PC-3 (cell line): ENCODE measurements around the gene CFAP299. TPM values are rescaled to one million over a fixed set of nuclear protein-coding genes. Genes with fewer than 3 reads are reported as not detected.

ENCODE experiments used
- ATAC-seq: fragments of 200-7000 bp; cut with Tn5 transposase; 2 replicates; pipeline ENCODE4 v1.9.1; 2020; ENCODE audit warnings: mild to moderate bottlenecking, moderate library complexity
- BruUV-seq: library from RNA; stranded (reverse); fragments of 400-500 nt; replicated peaks from 2 replicates; lab custom pipeline; 2021; lab: Mats Ljungman, UMichigan
- CTCF ChIA-PET: fragments of 300-600 bp; sonication (Branson Sonifier 250); formaldehyde crosslinking; loops from one replicate; lab custom pipeline; 2022; ENCODE audit warnings: antibody characterized with exemption; lab: Charles Lee
- POLR2A ChIA-PET: fragments of 300-600 bp; sonication (Branson Sonifier 250); formaldehyde crosslinking; loops from one replicate; lab custom pipeline; 2022; ENCODE audit warnings: antibody characterized with exemption; ENCODE audit not compliant: unreplicated experiment; lab: Charles Lee
- DNase-seq: peaks from one replicate; pipeline ENCODE4 v3.0.0-alpha.2; 2015
- H2AFZ ChIP-seq: fragments of 300-600 bp; sonication (generic); 2 replicates; pipeline ENCODE4 v1.6.0; 2016; ENCODE audit warnings: antibody characterized with exemption, low read length
- H3F3A ChIP-seq: fragments of 300-600 bp; sonication (generic); one replicate; pipeline ENCODE4 v1.6.0; 2017; ENCODE audit warnings: antibody characterized with exemption, low read length, control low read depth, mild to moderate bottlenecking; ENCODE audit not compliant: unreplicated experiment
- H3K27ac ChIP-seq: fragments of 300-600 bp; sonication (generic); 2 replicates; pipeline ENCODE4 v1.5.1; 2016; ENCODE audit warnings: mild to moderate bottlenecking, low read length
- H3K27me3 ChIP-seq: fragments of 300-600 bp; sonication (generic); 2 replicates; pipeline ENCODE4 v1.6.1; 2016; ENCODE audit warnings: low read length, mixed read lengths
- H3K36me3 ChIP-seq: fragments of 300-600 bp; sonication (generic); 2 replicates; pipeline ENCODE4 v1.6.1; 2016; ENCODE audit warnings: low read depth, mixed run types, low read length, mixed read lengths
- H3K4me1 ChIP-seq: fragments of 300-600 bp; sonication (generic); 2 replicates; pipeline ENCODE4 v1.5.1; 2016; ENCODE audit warnings: low read length; ENCODE audit not compliant: insufficient read depth
- H3K4me2 ChIP-seq: fragments of 300-600 bp; sonication (generic); 2 replicates; pipeline ENCODE4 v1.6.0; 2016; ENCODE audit warnings: low read length
- H3K4me3 ChIP-seq: fragments of 300-600 bp; sonication (generic); 2 replicates; pipeline ENCODE4 v1.5.1; 2016; ENCODE audit warnings: mild to moderate bottlenecking, low read length, mixed read lengths
- H3K79me2 ChIP-seq: fragments of 300-600 bp; sonication (generic); 2 replicates; pipeline ENCODE4 v1.6.1; 2017; ENCODE audit warnings: low read length, mixed read lengths
- H3K9ac ChIP-seq: fragments of 300-600 bp; sonication (generic); 2 replicates; pipeline ENCODE4 v1.6.0; 2016; ENCODE audit warnings: mild to moderate bottlenecking, low read length
- H3K9me2 ChIP-seq: fragments of 300-600 bp; sonication (generic); replicated peaks from 2 replicates; pipeline ENCODE4 v1.6.1; 2016; ENCODE audit warnings: mixed run types, low read length, mixed read lengths
- H3K9me3 ChIP-seq: fragments of 300-600 bp; sonication (generic); 2 replicates; pipeline ENCODE4 v1.6.1; 2016; ENCODE audit warnings: low read length, mixed read lengths
- H4K20me1 ChIP-seq: fragments of 300-600 bp; sonication (generic); 2 replicates; pipeline ENCODE4 v1.6.1; 2016; ENCODE audit warnings: low read length, mixed read lengths
- EZH2 ChIP-seq: fragments of 300-600 bp; sonication (generic); IDR thresholded peaks from one replicate; pipeline ENCODE4 v1.6.1; 2017; ENCODE audit warnings: antibody characterized with exemption, mild to moderate bottlenecking, low read length; ENCODE audit not compliant: unreplicated experiment
- EZH2phosphoT487 ChIP-seq: fragments of 300-600 bp; sonication (generic); IDR thresholded peaks from 2 replicates; pipeline ENCODE4 v1.6.1; 2018; ENCODE audit warnings: mild to moderate bottlenecking, antibody characterized with exemption, low read length, borderline replicate concordance
- intact Hi-C: fragments of 100-400 bp; cut with micrococcal nuclease; formaldehyde crosslinking; loops from 2 replicates; pipeline ENCODE4 v1.9.0; 2023
- total RNA-seq: library from RNA; depleted of rRNA; stranded (reverse); fragments of >200 nt; gene quantifications from 2 replicates; pipeline ENCODE4 v1.2.3, GENCODE V29; 2014
- TF ChIP-seq, protein P1 (sequence below): fragments of 300-600 bp; sonication (generic); conservative IDR thresholded peaks from 2 replicates; pipeline ENCODE4 v1.5.1; 2017; ENCODE audit warnings: antibody characterized with exemption, low read depth, mild to moderate bottlenecking, low read length

CFAP299 gene
- total RNA-seq, 1 experiment from 2014 or later, result not detected

DNA sequence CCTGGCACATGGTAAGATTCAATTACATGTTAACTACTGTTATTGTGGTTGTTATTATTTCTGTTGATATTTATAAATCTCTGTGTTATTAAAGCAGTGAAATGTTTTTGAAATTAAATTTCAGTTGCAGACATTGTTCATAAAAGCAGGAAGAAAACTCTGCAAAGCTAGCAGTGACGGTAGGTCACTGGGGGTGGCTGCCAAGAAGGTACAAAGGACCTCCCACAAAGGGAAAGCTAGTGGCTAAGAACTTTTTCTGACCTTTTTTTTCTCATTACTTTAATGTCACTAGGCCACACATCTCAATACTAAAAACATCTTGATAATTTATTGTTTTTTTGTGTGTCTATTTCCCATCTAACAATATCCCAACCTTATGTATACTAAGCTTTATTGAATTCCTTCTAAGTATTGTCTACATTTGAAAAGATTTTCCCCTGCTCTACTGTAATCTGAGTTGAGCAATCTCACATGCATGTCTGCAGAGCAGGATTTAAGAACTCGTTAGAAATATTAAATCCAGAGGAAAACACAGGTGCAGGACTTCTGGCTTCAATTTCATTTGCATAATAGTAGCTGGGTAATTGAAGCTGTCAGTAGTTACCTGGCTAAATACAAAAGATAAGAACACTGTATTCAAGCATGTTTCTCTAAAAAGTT lies 197.3 kb downstream of the CFAP299 start:
- no peak overlapping the region for H2AFZ ChIP-seq
- ATAC-seq (no peak), DNase-seq (no peak)
- H3K9me3 ChIP-seq, result no peaks in the 10 kb centered on the region
- no peaks in the 10 kb centered on the region for H3K79me2 ChIP-seq
- intact Hi-C loops, result no loop called here
- H3K9me2 ChIP-seq, result no peaks in the 10 kb centered on the region
- no peak overlapping the region for H3K27ac ChIP-seq
- BruUV-seq, result no TSS peak
- no peak overlapping the region for H3K4me3 ChIP-seq
- no peak overlapping the region for H3K4me2 ChIP-seq
- TF ChIP-seq, protein P1, sequence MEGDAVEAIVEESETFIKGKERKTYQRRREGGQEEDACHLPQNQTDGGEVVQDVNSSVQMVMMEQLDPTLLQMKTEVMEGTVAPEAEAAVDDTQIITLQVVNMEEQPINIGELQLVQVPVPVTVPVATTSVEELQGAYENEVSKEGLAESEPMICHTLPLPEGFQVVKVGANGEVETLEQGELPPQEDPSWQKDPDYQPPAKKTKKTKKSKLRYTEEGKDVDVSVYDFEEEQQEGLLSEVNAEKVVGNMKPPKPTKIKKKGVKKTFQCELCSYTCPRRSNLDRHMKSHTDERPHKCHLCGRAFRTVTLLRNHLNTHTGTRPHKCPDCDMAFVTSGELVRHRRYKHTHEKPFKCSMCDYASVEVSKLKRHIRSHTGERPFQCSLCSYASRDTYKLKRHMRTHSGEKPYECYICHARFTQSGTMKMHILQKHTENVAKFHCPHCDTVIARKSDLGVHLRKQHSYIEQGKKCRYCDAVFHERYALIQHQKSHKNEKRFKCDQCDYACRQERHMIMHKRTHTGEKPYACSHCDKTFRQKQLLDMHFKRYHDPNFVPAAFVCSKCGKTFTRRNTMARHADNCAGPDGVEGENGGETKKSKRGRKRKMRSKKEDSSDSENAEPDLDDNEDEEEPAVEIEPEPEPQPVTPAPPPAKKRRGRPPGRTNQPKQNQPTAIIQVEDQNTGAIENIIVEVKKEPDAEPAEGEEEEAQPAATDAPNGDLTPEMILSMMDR, result no peak
- TF ChIP-seq EZH2, result no peak
- no peak for TF ChIP-seq EZH2phosphoT487
- POLR2A ChIA-PET, result no interaction called here
- no peaks in the 10 kb centered on the region for H4K20me1 ChIP-seq
- H3K9ac ChIP-seq, result no peak overlapping the region
- peaks cover 11% of the 10 kb centered on the region for H3K4me1 ChIP-seq
- no peaks in the 10 kb centered on the region for H3K36me3 ChIP-seq
- H3F3A ChIP-seq, result no peaks in the 10 kb centered on the region
- H3K27me3 ChIP-seq, result no peaks in the 10 kb centered on the region
- CTCF ChIA-PET, result no interaction called here

DNA sequence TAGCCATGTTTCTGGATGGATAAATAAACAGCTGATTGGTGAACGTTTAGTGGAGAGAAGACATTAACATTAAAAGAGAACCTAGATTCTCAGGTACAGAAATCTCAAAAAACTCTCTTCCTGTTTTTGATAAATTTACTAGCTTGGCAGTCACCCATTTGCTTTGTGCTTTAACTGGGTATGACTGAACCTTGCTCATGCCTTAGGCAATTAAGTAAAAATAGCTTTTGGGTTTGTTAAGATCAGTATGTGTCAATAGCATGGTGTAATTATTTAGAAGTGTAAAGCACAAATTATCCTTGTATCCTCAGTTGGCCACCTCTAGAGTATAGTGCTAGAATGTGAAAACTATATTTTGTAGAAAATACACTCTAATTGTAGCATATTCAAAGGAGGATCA lies 200.0 kb downstream of the CFAP299 start:
- ChIA-PET CTCF (interaction anchor here (0.6 kb wide), 1 partner anchor 508 kb away, joined by 3 read pairs; no protein-coding TSS in a partner anchor), POLR2A (no interaction called here)
- no peak overlapping the region for H3K27ac ChIP-seq
- H3K36me3 ChIP-seq, result no peaks in the 10 kb centered on the region
- no TSS peak for BruUV-seq
- H2AFZ ChIP-seq, result no peak overlapping the region
- peaks cover 20% of the 10 kb centered on the region for H3K4me1 ChIP-seq
- H3K9ac ChIP-seq, result no peak overlapping the region
- H3K9me3 ChIP-seq, result no peaks in the 10 kb centered on the region
- DNase-seq (peak; percentile 32), ATAC-seq (no peak)
- intact Hi-C loops, result loop anchor here (5.0 kb wide), 1 partner anchor 83 kb away; no protein-coding TSS in a partner anchor
- no peaks in the 10 kb centered on the region for H3K9me2 ChIP-seq
- peaks cover 5% of the 10 kb centered on the region for H3F3A ChIP-seq
- no peaks in the 10 kb centered on the region for H4K20me1 ChIP-seq
- no peak for TF ChIP-seq EZH2
- TF ChIP-seq, protein P1, result no peak
- no peak for TF ChIP-seq EZH2phosphoT487
- no peaks in the 10 kb centered on the region for H3K79me2 ChIP-seq
- no peak overlapping the region for H3K4me2 ChIP-seq
- H3K4me3 ChIP-seq, result no peak overlapping the region
- no peaks in the 10 kb centered on the region for H3K27me3 ChIP-seq
